HG02852 (cell line): Measurements from ENCODE around the gene SSTR3.
"Not testable (repeated sequence)": the region's sequence is repeated elsewhere in the genome, so short reads cannot be mapped to it uniquely, and the experiment has no call there.

Experiments
- ATAC-seq: cut with Tn5 transposase; IDR thresholded peaks from one replicate; pipeline ENCODE4 v1.9.1; 2021; ENCODE audit warnings: mild to moderate bottlenecking, moderate library complexity; ENCODE audit not compliant: unreplicated experiment

SSTR3 gene

GRCh38 chr22:37243402-37244113 lies 31.3 kb upstream of the SSTR3 start:
- ATAC-seq: peak; percentile 7

GRCh38 chr22:37242395-37242918 lies 30.2 kb upstream of the SSTR3 start:
- ATAC-seq: peak; percentile 57

DNA sequence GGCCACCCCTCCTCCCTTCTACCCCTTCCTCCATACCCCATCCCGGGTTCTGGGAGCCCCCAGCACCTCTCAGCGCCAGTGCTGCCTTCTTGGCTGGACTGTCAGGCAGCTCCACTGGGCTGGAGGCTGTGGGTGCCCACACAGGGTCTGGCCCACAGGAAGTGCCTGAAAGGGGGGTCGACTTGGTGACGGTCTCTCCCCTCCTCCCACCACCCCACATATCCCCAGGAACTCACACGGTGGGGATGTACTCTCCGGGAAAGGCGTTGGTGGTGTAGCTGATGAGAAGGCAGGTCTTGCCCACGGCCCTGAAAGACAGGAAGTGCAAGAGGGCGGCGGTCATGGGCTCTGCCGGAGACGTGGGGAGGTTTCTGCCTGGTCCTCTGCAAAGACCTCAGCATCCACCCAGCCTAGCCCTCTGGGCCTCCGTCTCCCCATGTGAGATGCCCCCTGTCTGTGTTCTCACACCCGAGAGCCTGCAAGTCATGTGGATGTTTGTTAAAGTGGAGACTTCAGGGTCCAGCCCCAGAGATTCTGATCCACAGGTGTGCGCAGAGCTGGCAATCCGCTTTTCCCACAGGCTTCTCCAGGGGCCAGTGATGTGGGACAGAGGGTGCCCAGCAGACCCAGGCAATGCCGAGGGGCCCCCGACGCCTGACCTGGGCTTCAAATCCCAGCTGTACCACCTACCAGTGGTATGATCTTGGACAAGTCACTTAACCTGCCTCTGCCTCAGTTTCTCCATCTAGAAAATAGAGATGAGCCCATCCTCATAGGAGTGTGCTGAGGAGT lies 29.3 kb upstream of the SSTR3 start:
- no peak for ATAC-seq

DNA sequence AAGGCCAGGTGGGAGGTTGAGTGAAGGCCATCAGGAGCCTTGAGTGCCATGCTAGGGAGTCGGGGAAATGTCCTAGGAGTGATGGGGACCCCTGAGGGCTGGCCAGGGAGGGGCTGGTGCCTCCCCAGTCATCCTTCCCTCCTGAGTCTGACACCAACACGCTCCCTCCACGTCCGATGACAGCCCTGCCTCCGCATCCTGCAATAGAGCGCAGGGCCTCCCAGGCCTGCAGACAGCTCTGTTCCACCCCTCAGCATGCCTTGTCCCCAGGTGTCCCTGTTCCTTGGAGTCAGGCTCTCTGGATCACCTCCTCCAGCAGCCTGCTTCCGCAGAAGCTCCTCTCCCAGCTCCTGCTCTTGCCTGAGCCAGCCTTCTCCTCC lies 28.7 kb upstream of the SSTR3 start:
- ATAC-seq: no peak

DNA sequence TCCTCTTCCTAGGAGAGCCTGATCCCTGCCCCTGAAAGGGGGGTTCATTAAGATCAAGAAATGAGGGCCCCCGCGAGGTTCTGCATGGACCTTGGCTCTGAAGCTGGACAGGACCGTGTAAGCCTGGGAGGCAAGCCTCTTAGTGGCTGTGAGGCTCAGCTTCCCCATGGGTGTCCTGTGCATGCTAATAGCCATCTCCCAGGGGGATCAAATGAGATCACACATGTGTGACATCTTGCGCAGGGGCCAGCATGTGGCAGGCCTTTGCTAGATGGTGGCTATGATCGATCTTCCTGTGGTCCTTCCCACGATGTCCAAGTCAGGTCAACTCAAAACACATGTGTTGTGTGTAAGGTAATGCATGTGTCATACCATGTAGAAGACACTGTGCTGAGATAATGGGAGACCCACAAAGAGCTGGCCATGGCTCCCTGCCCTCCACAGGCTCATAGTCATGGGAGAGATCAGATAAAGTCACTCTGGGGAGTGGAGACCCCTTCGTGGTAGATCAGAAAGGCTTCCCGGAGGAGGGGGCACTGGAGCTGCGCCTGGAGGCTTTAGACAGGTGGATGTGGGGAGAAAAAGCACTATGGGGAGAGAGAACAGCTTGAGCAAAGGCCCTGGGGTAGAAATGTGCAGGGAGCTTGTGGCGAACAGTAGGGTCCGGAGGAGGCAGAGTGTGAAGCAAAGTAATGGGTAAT lies 28.1 kb upstream of the SSTR3 start:
- ATAC-seq: no peak

GRCh38 chr22:37239336-37240239 lies 27.3 kb upstream of the SSTR3 start:
- ATAC-seq: no peak

DNA sequence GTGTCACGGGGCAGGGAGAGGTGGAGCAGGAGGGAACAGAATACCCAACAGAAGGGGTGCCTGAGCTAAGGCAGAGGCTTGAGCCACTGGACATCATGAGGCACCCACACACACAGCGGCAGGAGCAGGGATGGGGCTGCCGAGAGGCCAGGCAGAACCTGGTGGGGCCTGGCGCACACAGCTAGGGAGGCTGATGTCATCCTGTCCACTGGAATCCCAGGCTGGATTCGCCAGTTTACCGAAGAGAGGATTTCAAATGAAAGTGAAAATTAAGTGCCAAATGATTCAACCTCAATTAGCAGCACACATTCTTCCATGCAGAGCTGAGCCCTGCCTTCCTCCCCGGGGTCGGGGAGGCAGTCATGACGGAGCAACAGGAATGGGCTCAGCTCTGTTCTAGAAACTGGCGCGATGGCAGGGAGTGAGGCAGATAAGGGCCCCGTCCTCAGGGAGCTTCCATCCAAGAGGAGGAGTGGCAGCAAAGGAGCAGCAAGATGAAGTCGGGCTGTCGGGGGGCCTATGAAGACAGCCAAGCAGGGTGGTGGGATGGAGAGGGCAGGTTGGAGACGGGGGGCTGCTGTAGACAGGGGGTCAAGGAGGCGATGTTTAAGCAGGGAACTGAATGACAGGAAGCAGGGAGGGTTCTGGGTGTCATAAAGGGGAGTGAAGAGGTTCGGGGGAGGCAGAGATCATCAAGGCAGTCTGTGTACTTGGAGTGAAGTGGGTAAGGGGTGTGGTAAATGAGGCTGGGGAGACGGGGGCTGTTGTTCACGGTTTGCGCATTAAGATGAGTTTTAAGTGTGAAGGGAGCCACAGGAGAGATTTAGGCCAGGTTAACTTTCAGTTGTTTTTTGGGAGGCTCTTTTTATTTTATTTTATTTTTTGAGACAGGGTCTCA lies 25.3 kb upstream of the SSTR3 start:
- ATAC-seq: no peak

GRCh38 chr22:37235897-37236607 lies 23.8 kb upstream of the SSTR3 start:
- no peak for ATAC-seq

- no peak for ATAC-seq
These were observed 22.7 kb upstream of the SSTR3 start for GRCh38 chr22:37234736-37235711.

DNA sequence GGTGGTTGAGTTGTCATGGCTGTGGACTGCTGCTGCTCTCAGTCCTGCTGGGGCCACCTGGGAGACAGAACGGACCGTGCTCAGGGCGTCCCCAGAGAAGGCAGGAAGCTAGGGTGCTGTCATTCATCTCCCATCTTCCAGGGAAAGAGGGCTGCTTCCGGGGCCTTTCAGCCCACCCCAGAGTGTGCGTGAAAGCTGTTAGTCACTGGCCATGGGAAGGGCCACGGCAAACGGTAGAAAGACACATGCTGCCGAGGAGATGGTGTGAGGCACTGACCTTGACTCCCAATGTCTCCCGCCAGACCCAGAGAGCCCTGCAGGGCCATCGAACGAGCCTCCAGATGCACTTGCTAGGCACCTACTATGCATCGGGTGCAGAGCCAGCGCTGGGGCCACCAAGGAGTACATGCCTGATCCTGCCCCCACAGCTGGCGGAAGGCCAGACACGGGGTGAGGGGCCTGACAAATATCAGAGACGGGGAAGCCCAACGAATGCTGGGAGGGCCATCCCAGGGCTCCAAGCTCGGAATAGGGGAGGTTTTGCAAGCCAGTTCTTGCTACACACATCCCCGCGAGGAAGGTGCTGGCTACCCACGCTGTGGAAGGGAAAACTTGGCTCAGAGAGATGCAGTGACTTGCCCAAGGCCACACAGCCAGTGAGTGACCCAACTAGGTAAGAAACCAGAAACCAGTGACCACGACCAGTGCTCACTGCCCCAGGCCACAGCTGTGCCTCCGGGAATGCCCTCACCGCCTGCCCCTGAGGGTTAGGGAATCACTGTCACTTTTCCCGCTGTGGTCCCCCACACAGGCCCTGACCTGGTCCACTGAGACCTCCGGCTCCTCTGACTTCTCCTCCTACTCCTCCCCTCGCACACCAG lies 21.7 kb upstream of the SSTR3 start:
- ATAC-seq: no peak

- ATAC-seq: not testable (repeated sequence)
These were observed 21.1 kb upstream of the SSTR3 start for GRCh38 chr22:37233371-37233750.

DNA sequence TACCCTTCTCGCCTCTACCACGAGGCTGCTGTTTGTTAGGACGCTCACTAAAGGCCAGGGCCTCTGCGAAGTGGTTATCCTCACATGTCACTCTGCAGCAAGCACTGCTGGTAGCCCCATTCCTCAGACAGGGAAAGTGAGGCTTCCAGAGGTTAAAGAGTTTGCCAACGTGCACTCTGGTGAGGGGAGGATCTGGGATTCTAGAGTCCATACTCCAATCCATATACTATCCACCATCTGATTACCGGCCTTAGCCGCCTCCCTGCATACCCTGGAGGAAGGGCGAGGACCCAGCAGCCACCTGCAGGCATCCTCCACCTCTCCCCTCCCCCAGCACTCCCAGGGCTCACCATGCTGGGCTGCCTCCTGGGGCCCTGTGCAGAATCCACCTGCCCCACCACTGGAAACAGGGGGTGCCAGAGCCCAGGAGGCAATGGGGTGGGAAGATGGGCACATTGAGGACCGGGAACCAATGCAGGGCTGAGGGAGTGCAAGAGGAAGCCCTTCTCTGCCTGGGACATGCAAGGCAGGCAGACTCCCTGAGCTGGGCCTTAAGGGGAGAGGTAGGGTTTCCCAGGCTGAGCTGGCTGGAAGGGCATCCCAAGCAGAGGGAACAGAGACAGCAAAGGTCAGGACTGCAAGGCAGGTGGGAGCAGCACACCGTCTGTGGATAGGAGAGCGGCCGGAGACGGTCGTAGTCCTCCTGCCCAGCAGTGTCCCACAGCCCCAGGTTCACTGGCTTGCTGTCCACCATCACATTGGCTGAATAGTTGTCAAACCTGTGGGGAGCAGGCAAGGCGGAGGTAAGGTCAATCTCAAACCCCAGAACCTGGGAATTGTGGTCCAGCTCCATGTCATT lies 20.1 kb upstream of the SSTR3 start:
- no peak for ATAC-seq

DNA sequence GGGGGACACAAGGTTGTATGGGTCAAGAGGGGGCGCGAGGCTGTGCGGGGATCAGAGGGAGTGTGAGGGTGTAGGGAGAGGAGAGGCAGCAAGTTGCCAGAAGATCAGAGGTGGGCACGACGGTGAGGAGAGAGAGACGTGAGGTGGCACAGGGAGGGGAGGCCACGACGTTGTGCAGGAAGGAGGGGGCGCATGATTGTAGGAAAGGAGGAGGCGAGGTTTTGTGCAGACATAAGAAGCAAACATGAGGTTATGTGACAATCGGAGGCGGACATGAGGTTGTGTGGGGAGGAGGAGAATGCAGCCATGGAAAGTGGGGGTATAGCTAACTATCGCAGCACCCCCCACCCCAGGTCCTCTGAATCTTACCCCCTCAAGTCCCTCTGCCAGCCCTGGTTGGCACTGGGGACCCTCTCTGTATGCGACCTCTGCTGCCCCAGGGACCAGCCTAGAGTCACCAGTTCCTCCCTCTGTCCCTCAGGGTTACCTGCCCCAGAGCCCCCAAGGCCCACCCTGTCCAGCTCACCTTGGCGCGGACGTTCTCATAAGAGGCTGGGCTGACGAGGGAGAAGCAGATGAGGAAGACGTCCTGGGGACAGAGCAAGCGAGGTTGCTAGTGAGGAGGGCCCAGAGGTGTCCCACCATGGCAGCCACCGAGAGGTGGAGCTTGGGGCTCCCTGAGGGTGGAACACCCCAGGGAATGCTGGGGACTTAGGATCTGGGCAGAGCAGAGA lies 19.3 kb upstream of the SSTR3 start:
- no peak for ATAC-seq

DNA sequence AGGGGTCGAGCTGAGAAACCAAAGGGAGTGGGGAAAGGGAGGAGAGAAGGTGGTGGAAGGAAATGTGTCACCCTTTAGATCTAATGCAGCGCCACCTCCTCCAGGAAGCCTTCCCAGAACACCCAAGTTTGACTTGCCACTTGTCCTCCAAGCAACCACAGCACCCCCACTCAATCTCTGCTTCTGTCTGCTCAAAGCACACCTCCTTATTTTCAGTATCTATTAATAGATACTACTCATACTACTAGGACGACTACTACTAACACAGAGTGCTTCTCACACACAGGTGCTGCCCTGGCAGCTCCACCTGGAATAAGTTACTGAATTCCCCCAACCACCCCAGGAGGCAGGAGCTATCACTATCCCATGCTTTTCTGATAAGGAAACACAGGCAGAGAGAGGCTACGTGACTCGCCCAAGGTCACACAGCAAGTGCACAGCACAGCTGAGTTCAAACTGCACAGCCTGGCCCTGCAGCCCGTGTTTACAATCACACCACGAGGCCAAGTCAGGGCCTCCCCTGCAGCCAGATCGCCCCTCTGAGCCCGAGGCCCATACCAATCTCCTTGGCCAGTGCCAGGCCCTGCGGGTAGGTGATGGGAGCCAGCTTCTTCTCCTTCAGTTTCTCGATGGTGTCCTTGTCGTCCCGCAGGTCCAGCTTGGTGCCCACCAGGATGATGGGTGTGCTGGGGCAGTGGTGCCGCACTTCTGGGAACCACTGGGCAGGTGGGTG lies 18.6 kb upstream of the SSTR3 start:
- ATAC-seq: peak; percentile 52
